GM12801 (cell line): ENCODE data around the gene SRPK3.

Experiments
- TF ChIP-seq, protein P1 (sequence below): IDR thresholded peaks from one replicate; pipeline ENCODE4 v1.5.1; 2011; ENCODE audit warnings: control low read depth; ENCODE audit not compliant: insufficient read length; ENCODE audit errors: extremely low read depth

SRPK3 gene

DNA sequence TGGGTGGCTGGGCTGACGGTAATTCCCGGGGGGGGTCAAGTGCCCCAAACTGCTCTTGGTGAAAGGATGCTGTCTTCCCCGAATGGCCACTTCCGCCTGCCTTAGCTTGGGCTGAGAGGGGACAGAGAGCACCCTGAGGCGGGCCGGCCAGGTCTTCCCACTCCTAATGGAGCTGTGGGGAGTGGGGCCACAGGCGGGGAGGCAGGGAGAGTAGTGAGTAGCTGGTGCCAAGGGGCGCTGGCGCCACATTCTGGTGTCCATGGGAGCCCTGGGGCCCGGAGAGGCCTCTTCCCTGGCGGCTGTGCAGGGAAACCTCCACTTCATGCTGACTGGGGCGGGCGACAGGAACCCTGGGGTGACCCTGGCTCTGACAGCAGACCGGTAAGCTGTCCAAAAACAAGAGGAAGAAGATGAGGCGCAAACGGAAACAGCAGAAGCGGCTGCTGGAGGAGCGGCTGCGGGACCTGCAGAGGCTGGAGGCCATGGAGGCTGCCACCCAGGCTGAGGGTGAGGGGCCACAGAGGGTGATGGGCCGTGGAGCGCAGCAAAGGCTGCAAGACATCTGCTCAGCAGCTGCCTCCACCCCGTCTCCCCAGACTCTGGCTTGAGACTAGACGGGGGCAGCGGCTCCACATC, 2.7 kb downstream of the SRPK3 start:
- TF ChIP-seq, protein P1, sequence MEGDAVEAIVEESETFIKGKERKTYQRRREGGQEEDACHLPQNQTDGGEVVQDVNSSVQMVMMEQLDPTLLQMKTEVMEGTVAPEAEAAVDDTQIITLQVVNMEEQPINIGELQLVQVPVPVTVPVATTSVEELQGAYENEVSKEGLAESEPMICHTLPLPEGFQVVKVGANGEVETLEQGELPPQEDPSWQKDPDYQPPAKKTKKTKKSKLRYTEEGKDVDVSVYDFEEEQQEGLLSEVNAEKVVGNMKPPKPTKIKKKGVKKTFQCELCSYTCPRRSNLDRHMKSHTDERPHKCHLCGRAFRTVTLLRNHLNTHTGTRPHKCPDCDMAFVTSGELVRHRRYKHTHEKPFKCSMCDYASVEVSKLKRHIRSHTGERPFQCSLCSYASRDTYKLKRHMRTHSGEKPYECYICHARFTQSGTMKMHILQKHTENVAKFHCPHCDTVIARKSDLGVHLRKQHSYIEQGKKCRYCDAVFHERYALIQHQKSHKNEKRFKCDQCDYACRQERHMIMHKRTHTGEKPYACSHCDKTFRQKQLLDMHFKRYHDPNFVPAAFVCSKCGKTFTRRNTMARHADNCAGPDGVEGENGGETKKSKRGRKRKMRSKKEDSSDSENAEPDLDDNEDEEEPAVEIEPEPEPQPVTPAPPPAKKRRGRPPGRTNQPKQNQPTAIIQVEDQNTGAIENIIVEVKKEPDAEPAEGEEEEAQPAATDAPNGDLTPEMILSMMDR, result no peak

DNA sequence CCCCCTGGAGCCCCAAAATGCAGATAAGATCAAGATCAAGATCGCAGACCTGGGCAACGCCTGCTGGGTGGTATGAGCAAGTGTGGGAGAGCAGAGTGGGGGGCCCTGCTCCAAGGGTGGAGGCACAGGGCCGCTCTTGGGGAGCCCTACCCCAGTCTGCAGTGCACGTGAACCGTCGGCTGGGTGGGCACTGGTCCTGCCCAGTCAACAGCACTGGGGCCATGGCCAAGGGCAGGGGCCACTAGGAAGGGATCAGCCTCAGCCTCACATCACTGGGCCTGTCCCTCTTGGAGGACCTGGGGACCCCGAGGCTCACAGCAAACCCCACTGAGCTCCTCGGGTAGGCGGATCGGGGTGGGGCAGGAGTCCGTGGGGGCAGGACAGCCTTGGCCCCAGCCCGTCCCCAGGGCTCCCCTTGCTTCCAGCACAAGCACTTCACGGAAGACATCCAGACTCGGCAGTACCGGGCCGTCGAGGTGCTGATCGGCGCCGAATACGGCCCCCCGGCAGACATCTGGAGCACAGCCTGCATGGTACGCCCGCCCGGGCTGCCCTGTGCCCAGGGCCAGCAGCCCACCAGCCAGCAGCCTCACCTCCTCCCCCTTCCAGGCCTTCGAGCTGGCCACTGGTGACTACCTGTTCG, 3.6 kb downstream of the SRPK3 start:
- TF ChIP-seq, protein P1, result no peak

DNA sequence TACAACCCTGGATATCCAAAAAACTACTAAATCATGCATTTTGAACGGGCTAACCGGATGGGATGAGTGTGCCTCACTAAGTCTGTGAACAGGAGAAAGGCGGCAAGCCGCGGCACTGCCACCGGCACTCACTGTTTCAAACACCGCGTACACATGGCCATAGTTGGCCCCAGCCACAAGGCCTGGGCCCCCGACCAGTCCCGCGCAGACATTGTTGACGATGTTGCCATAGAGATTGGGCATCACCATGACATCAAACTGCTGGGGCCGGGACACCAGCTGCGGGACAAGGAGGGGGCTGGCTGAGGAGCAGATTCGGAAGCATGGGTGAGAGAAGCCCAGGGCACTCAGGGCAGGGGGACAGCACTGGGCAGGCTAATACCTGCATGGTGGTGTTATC, 5.8 kb downstream of the SRPK3 start:
- TF ChIP-seq, protein P1, result no peak

DNA sequence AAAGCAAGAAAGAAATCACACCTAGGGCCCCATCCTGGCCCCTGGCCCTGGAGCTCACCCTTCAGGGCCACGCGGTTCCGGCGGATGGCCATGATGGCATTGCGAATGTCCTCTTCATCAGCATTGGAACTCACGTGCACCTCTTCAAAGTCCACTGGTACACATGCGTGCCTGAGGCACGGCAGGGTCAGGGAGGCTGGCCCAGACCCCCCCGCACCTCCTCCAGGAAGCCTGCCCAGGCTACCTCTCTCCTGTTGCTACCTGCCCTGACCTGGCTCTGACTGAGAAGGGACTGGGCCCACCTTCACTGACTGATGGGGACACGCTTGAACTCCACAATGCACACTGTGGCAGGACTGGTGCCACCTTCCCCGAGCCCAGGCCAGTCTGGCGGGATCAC, 8.8 kb downstream of the SRPK3 start:
- TF ChIP-seq, protein P1, result no peak

DNA sequence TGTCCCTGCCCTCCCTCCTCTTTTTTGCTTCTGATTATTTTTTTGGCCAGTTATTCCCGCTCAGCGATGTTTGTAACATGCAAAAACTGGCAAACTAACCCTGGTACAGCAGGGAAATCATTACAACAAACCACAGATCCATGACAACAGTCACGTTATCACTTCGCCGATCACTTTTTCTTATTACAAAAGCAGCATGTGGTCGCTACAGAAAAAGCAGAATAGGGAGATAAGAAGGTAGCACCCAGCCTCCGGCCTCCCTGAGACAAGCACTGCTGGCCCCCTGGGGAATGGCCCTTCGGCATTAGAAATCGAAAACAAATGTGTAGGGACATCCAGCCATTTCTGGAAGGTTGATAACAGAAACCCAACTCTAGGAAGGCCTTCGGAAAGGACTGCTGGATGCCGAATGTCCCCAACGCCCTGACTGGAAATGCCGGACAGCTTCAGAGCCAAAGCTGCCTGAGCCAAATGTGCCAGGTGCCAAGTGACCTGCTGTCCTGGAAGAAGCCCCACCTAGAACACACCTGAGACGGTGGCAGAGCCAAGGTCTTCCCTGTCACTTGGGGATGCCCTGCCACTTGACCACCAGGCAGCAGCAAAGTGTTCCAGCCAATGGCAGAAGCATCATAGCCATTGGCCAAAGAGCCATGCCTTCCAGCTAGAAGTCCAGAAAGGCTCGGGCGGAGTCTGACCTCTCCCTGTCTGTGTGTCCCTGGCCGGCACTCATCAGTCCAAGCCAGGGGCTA, 10.4 kb downstream of the SRPK3 start:
- TF ChIP-seq, protein P1, result no peak

DNA sequence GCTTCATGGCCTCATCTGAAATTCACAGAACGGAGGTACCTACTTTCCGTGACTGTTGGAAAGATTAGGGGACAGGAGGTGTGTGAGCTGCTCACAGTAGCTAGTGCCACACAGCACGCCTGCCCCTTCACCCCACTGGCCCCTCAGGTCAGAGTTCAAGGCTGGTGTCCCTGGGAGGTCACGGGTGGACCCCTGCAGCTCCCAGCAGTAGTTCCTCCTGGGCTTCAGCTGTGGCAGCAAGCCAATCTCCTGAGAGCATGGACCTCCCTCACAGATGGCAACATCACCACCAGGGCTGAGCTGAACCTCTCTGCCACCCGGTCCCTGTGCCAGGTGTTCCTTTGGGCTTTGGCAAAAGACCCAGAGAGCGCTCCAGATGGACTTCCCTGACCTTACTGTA, 11.5 kb downstream of the SRPK3 start:
- TF ChIP-seq, protein P1, result no peak

DNA sequence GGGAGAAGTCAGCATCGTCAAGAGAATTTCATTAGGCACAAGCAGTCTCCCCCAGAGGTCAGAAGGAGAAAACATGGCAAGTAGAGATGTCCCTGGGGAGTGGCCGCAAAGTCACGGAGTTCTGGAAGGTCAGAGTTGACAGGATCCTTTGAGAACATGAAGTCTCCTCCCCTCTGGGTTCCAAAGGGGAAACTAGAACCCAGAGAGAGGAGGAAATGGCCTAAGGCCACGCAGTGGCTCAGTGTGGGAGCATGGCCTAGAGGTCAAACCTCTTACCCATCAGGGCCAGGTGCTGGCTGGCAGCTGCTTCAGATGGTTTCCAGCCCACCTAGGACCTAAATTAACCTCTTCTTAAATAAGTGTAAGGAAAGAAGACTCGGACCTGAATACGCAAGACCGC, 12.4 kb downstream of the SRPK3 start:
- TF ChIP-seq, protein P1, result no peak
